Left lung (tissue), 10 donors: ENCODE results near the gene XIRP1. TPM values are rescaled to one million over a fixed set of nuclear protein-coding genes. Genes with fewer than 3 reads are reported as not detected.

Experiments
- ATAC-seq: fragments of 200-7000 bp; cut with Tn5 transposase; one replicate; pipeline ENCODE4 v1.9.1; 2020; ENCODE audit warnings: moderate library complexity
- DNase-seq, 4 donors: peaks; one replicate each; pipeline ENCODE4 v3.0.0-alpha.2; 2013 to 2020
- H3K27ac ChIP-seq, 2 donors: fragments of 200-600 bp; sonication (generic) in 1 of 2; one replicate each; pipeline versions ENCODE4 v1.5.0 to v1.8.0; 2020 to 2021
- H3K27me3 ChIP-seq, 2 donors: fragments of 200-600 bp; sonication (generic) in 1 of 2; one replicate each; pipeline versions ENCODE4 v1.5.0 to v1.8.0; 2020 to 2021
- H3K36me3 ChIP-seq, 2 donors: fragments of 200-600 bp; sonication (generic) in 1 of 2; one replicate each; pipeline versions ENCODE4 v1.5.0 to v1.8.0; 2020 to 2021
- H3K4me1 ChIP-seq, 2 donors: fragments of 200-600 bp; one replicate each; pipeline ENCODE4 v1.8.0; 2021
- H3K4me3 ChIP-seq, 2 donors: fragments of 200-600 bp; sonication (generic) in 1 of 2; one replicate each; pipeline versions ENCODE4 v1.5.0 to v1.8.0; 2020 to 2021; ENCODE audit warnings: mild to moderate bottlenecking in 1 of 2
- H3K9me3 ChIP-seq, 2 donors: fragments of 200-600 bp; sonication (generic) in 1 of 2; one replicate each; pipeline versions ENCODE4 v1.5.0 to v1.8.0; 2020 to 2021
- intact Hi-C, 2 donors: fragments of 100-400 bp; cut with DNase I; formaldehyde crosslinking; loops; one replicate each; pipeline versions ENCODE4 v1.11.2 to v1.14.2; 2022
- polyA plus RNA-seq, 6 donors: library from polyadenylated mRNA; unstranded; fragments of 120-200 nt; gene quantifications; one replicate each; pipeline ENCODE4 v1.2.1, GENCODE V29; 2013; ENCODE audit not compliant: insufficient read length in 6 of 6
- total RNA-seq, 2 donors: library from RNA; stranded (reverse); fragmentation: NEBNext Ultra II Directional; extraction: Animal tissue kit (Norgen Biotek cat#: 25700); gene quantifications; one replicate each; pipeline ENCODE4 v1.2.1, GENCODE V29; 2021
- TF ChIP-seq, protein P1 (sequence below), 2 donors: fragments of 200-600 bp; sonication (generic) in 1 of 2; IDR thresholded peaks; one replicate each; pipeline versions ENCODE4 v1.5.0 to v1.8.0; 2021; ENCODE audit warnings: antibody characterized with exemption in 2 of 2
- donor health status: DM: no; HTN: yes; CAD: no.
- donor health status: DM: no; HTN: no; CAD: no.

The XIRP1 gene
- total and polyA plus RNA-seq, 8 donors: 0.03 to 0.18 (median 0.07) TPM

DNA sequence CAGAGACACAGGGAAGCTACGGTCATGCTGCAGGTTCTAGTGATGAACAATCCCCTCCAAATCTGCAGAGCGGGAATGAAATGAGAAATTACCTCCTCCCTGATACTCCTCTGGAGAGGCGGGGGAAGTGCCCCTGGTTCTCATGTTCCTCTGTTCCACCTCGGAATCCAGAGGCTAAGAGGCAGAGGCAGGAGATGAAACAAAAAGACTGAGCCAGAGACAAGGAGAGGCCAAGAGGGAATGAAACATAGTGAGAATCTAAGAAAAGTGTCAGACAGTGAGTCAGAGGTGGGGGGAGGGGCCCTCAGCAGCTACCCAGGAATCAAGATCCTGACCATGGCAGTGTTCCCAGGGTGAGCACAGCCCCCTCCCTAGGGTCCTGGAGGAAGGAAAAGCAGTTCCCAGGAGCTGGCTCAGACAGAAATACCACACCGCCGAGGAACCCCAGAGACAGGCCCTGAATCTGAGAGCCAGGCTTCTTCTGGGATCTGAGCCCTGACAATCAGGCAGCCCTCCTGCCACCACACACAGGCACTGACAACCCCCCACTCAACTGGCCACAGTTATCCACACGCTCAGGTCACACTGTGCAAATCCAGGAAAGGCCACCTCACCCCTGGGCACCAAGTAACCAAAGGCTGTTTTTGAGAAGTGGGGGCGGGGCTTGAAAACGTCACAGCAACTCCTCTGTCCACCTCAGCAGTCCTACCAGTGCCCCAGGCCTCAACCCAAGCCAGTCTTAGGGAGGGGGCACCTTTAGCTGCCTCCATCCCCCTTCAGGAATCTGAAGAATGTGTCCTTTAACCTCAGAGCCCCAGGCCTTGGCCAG, 41.4 kb downstream of the XIRP1 start:
- Histone ChIP-seq H3K27me3 (no peaks in the 10 kb centered on the region), H3K4me1 (peaks cover 61 to 73% of the 10 kb centered on the region in 2 donors), H3K4me3 (peak overlapping the region; percentile 93), H3K36me3 (peaks cover 0 to 5% of the 10 kb centered on the region in 2 donors), H3K9me3 (no peaks in the 10 kb centered on the region), H3K27ac (peak overlapping the region; percentile 99)
- peak; percentile 26 for ATAC-seq
- intact Hi-C loops: no loop called here
- TF ChIP-seq, protein P1, sequence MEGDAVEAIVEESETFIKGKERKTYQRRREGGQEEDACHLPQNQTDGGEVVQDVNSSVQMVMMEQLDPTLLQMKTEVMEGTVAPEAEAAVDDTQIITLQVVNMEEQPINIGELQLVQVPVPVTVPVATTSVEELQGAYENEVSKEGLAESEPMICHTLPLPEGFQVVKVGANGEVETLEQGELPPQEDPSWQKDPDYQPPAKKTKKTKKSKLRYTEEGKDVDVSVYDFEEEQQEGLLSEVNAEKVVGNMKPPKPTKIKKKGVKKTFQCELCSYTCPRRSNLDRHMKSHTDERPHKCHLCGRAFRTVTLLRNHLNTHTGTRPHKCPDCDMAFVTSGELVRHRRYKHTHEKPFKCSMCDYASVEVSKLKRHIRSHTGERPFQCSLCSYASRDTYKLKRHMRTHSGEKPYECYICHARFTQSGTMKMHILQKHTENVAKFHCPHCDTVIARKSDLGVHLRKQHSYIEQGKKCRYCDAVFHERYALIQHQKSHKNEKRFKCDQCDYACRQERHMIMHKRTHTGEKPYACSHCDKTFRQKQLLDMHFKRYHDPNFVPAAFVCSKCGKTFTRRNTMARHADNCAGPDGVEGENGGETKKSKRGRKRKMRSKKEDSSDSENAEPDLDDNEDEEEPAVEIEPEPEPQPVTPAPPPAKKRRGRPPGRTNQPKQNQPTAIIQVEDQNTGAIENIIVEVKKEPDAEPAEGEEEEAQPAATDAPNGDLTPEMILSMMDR (IDR thresholded peaks at IDR 0.05): no peak
- DNase-seq: peak in 3 of 4 donors; percentile 75 to 93 (median 89)

- intact Hi-C loops: no loop called here
- Histone ChIP-seq H3K27me3 (no peaks in the 10 kb centered on the region), H3K4me1 (peaks cover 61 to 81% of the 10 kb centered on the region in 2 donors), H3K4me3 (peak overlapping the region; percentile 93), H3K36me3 (peaks cover 0 to 13% of the 10 kb centered on the region in 2 donors), H3K27ac (peak overlapping the region; percentile 99), H3K9me3 (no peaks in the 10 kb centered on the region)
- DNase-seq: no peak
- no peak for ATAC-seq
- TF ChIP-seq, protein P1 (IDR thresholded peaks at IDR 0.05): no peak
Measured at GRCh38 chr3:39150148-39150802, 42.1 kb downstream of the XIRP1 start.

DNA sequence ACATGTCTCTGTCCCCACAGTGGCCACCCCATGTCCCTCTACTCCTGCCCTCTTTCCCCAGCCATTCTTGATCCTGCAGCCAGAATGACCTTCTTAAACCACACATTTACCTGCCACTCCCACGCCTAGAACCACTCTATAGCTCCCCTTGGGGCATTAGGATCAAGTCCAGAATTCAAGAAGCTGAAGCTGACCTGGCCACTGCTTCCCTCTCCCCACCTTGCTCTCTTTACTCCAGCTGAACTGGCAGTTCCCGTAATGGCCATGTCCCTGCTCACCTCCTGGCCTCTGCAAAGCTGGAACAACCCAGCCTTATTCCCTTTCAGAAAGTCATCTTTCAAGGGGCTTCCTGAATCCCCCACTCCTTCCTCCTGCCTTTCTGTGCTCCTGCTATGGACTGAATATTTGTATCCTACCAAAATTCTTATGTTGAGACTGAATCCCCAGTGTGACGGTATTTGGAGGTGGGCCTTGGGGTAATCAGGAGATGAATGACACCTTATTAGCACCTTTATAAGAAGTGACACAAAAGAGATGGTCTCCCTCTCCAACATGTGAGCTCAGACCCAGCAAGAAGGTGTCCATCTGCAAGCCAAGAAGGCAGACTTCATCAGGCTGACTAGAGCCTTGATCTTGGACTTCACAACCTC, 42.8 kb downstream of the XIRP1 start:
- peak overlapping the region; percentile 99 for H3K27ac ChIP-seq
- peaks cover 61 to 85% of the 10 kb centered on the region in 2 donors for H3K4me1 ChIP-seq
- DNase-seq (no peak), ATAC-seq (no peak)
- H3K36me3 ChIP-seq: peaks cover 0 to 19% of the 10 kb centered on the region in 2 donors
- TF ChIP-seq, protein P1 (IDR thresholded peaks at IDR 0.05): no peak
- intact Hi-C loops: loop anchor here in 1 of 2 donors (5.0 kb wide), 1 partner anchor 33 kb away; no protein-coding TSS in a partner anchor
- peak overlapping the region in 1 of 2 donors; percentile 93 for H3K4me3 ChIP-seq
- no peaks in the 10 kb centered on the region for H3K27me3 ChIP-seq
- H3K9me3 ChIP-seq: no peaks in the 10 kb centered on the region

- peaks cover 0 to 25% of the 10 kb centered on the region in 2 donors for H3K36me3 ChIP-seq
- no peaks in the 10 kb centered on the region for H3K27me3 ChIP-seq
- peak overlapping the region; percentile 89 to 99 for H3K27ac ChIP-seq
- peaks cover 56 to 84% of the 10 kb centered on the region in 2 donors for H3K4me1 ChIP-seq
- TF ChIP-seq, protein P1 (IDR thresholded peaks at IDR 0.05): no peak
- intact Hi-C loops: loop anchor here in 1 of 2 donors (5.0 kb wide), 1 partner anchor 33 kb away; no protein-coding TSS in a partner anchor
- ATAC-seq (no peak), DNase-seq (no peak)
- H3K9me3 ChIP-seq: no peaks in the 10 kb centered on the region
- H3K4me3 ChIP-seq: peak overlapping the region in 1 of 2 donors; percentile 93
Measured at GRCh38 chr3:39149059-39149455, 43.3 kb downstream of the XIRP1 start.
